ENCODE measurements around the gene DPP3. TPM values are rescaled to one million over a fixed set of nuclear protein-coding genes. Genes with fewer than 3 reads are reported as not detected.

DPP3 gene
- total and polyA plus RNA-seq, 2 of the 4 experiments (the other 2 are of a cell fraction): 51.8 to 66.3 TPM

- Histone ChIP-seq H3K9me3 (ENCODE audit: control insufficient read depth, insufficient read depth, low read length) (no peaks in the 10 kb centered on the region), H2AK9ac (replicated peaks; ENCODE audit: low read depth, low read length, poor library complexity) (no peak overlapping the region), H2BK20ac (ENCODE audit: low read depth, low read length) (no peak overlapping the region), H4K20me1 (ENCODE audit: insufficient read depth, low read length) (no peaks in the 10 kb centered on the region), H2BK5ac (ENCODE audit: low read depth, low read length, poor library complexity, severe bottlenecking) (no peak overlapping the region), H2AFZ (replicated peaks; ENCODE audit: low read length, poor library complexity) (no peak overlapping the region), H2BK120ac (ENCODE audit: low read depth, low read length) (no peak overlapping the region), H3K79me1 (ENCODE audit: low read depth in 1 of 2, low read length in 2 of 2) (no peaks in the 10 kb centered on the region; a peak in 1 of 4 replicates), H3K36me3 (ENCODE audit: control insufficient read depth, insufficient read depth, low read length) (peaks cover 16% of the 10 kb centered on the region), H2AK5ac (ENCODE audit: low read depth, low read length) (no peak overlapping the region), H3K27me3 (ENCODE audit: control insufficient read depth, insufficient read depth, low read length) (no peaks in the 10 kb centered on the region), H3K27ac (ENCODE audit: insufficient read depth, low read length) (no peak overlapping the region), H3K23ac (ENCODE audit: low read depth, low read length) (no peak overlapping the region), H3K4me1 (ENCODE audit: control insufficient read depth, insufficient read depth, low read length) (no peaks in the 10 kb centered on the region), H3K18ac (ENCODE audit: low read depth, low read length) (no peak overlapping the region), H3K56ac (ENCODE audit: extremely low read depth, insufficient read depth, low read length) (no peak overlapping the region), H2BK15ac (ENCODE audit: low read depth, low read length) (no peak overlapping the region), H4K5ac (ENCODE audit: low read depth, low read length) (no peak overlapping the region), H4K91ac (ENCODE audit: insufficient read depth, low read depth, low read length) (no peak overlapping the region), H3K9me1 (ENCODE audit: insufficient read depth, low read length) (0 out of 2 replicates have a peak, but pooled peaks cover 7% of the 10 kb centered on the region), H3K4ac (ENCODE audit: low read depth, low read length) (no peak overlapping the region), H3K4me2 (ENCODE audit: low read depth, low read length) (no peak overlapping the region), H3K4me3 (ENCODE audit: insufficient read depth, low read depth, low read length) (no peak overlapping the region), H3K9ac (ENCODE audit: low read depth, low read length) (no peak overlapping the region), H3K14ac (replicated peaks; ENCODE audit: low read depth, low read length) (no peak overlapping the region), H4K8ac (ENCODE audit: low read depth in 2 of 2, low read length in 2 of 2) (no peak overlapping the region)
- dilution Hi-C loops (cut with HindIII; ENCODE audit: low sequenced_read_pairs, unreplicated experiment): no loop called here
- DNase-seq: no peak
- POLR2A ChIA-PET (ENCODE audit: unreplicated experiment): no interaction called here
- in situ Hi-C loops (cut with MboI; ENCODE audit: low sequenced_read_pairs): no loop called here
- CTCF ChIA-PET: interaction anchor here (0.6 kb wide), 1 partner anchor 72 kb away, joined by 3 read pairs; no protein-coding TSS in a partner anchor
- ATAC-seq (ENCODE audit: low read depth): no peak
- intact Hi-C loops (cut with micrococcal nuclease): no loop called here
- no peak for TF ChIP-seq ELK1 (IDR thresholded peaks at IDR 0.05; ENCODE audit: borderline replicate concordance, low read depth, low read length)
- TF ChIP-seq, protein P1, sequence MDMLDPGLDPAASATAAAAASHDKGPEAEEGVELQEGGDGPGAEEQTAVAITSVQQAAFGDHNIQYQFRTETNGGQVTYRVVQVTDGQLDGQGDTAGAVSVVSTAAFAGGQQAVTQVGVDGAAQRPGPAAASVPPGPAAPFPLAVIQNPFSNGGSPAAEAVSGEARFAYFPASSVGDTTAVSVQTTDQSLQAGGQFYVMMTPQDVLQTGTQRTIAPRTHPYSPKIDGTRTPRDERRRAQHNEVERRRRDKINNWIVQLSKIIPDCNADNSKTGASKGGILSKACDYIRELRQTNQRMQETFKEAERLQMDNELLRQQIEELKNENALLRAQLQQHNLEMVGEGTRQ (IDR thresholded peaks at IDR 0.05; ENCODE audit: low read depth, low read length): no peak
- TF ChIP-seq CHD1 (IDR thresholded peaks at IDR 0.05; ENCODE audit: low read depth, low read length): no peak
- no peak for TF ChIP-seq MAFK (IDR thresholded peaks at IDR 0.05; ENCODE audit: low read depth, low read length)
- TF ChIP-seq MAZ (IDR thresholded peaks at IDR 0.05; ENCODE audit: borderline replicate concordance, low read depth, low read length): no peak
- no peak for TF ChIP-seq MXI1 (IDR thresholded peaks at IDR 0.05; ENCODE audit: borderline replicate concordance, low read depth, low read length)
- TF ChIP-seq NFE2L2 (IDR thresholded peaks at IDR 0.05; ENCODE audit: low read depth, low read length): no peak
- TF ChIP-seq CEBPB (IDR thresholded peaks at IDR 0.05; ENCODE audit: low read depth, low read length): no peak
- no peak for TF ChIP-seq RFX5 (IDR thresholded peaks at IDR 0.05; ENCODE audit: low read depth, low read length)
- TF ChIP-seq SMC3 (IDR thresholded peaks at IDR 0.05; ENCODE audit: low read depth, low read length): no peak
- no peak for TF ChIP-seq RCOR1 (IDR thresholded peaks at IDR 0.05; ENCODE audit: insufficient replicate concordance, low read length)
- no peak for TF ChIP-seq RAD21 (IDR thresholded peaks at IDR 0.05; ENCODE audit: low read length)
- TF ChIP-seq FOS (IDR thresholded peaks at IDR 0.05; ENCODE audit: low read depth, low read length): no peak
- no peak for TF ChIP-seq POLR2A (IDR thresholded peaks at IDR 0.05; ENCODE audit: low read depth, low read length)
- TF ChIP-seq CTCF (conservative IDR thresholded peaks at IDR 0.05; ENCODE audit: low read depth, low read length): no peak
- no peak for TF ChIP-seq BHLHE40 (IDR thresholded peaks at IDR 0.05; ENCODE audit: low read depth, low read length)
- WGBS, 2 experiments (ENCODE audit: extremely low coverage in 2 of 2, insufficient read length in 1 of 2): no CpG with 5 or more reads among the region's 1 CpG
- no TSS peak for BruUV-seq (replicated peaks)
These were observed 25.1 kb downstream of the DPP3 start for GRCh38 chr11:66505276-66505816.

Measured in IMR-90 (cell line).